AG10803 (cell line): ENCODE results near the gene NTRK2.

Experiments
- DNase-seq: peaks from one replicate; pipeline ENCODE4 v3.0.0; 2010; ENCODE audit warnings: low read depth
- H3K4me3 ChIP-seq: 2 replicates; pipeline ENCODE4 v1.5.1; 2011; ENCODE audit warnings: mild to moderate bottlenecking, low read length, control low read depth
- TF ChIP-seq, protein P1 (sequence below): conservative IDR thresholded peaks from 2 replicates; pipeline ENCODE4 v1.5.1; 2011; ENCODE audit warnings: mild to moderate bottlenecking, low read length, control low read depth, inconsistent platforms

The NTRK2 gene

DNA sequence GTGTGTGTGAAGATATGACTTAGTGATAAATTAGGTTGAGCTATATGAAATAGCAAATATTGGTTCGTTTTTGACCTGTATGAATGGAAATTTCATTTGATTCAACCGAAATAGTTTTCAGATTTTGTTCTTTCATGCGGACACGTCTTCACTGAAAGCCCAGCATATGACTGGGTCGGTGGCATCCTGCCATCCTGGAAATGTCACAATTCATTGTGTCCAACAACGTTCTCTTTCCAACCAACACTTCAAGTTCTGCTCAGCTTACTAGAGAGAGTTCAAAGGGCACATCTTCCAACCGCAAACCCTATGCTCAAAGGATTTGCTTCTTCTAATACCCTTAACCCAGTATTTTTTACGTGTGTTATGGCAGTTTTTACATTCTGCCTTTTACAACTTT is 252.5 kb downstream of the NTRK2 start:
- no peak overlapping the region for H3K4me3 ChIP-seq
- TF ChIP-seq, protein P1, sequence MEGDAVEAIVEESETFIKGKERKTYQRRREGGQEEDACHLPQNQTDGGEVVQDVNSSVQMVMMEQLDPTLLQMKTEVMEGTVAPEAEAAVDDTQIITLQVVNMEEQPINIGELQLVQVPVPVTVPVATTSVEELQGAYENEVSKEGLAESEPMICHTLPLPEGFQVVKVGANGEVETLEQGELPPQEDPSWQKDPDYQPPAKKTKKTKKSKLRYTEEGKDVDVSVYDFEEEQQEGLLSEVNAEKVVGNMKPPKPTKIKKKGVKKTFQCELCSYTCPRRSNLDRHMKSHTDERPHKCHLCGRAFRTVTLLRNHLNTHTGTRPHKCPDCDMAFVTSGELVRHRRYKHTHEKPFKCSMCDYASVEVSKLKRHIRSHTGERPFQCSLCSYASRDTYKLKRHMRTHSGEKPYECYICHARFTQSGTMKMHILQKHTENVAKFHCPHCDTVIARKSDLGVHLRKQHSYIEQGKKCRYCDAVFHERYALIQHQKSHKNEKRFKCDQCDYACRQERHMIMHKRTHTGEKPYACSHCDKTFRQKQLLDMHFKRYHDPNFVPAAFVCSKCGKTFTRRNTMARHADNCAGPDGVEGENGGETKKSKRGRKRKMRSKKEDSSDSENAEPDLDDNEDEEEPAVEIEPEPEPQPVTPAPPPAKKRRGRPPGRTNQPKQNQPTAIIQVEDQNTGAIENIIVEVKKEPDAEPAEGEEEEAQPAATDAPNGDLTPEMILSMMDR = no peak
- no peak for DNase-seq

DNA sequence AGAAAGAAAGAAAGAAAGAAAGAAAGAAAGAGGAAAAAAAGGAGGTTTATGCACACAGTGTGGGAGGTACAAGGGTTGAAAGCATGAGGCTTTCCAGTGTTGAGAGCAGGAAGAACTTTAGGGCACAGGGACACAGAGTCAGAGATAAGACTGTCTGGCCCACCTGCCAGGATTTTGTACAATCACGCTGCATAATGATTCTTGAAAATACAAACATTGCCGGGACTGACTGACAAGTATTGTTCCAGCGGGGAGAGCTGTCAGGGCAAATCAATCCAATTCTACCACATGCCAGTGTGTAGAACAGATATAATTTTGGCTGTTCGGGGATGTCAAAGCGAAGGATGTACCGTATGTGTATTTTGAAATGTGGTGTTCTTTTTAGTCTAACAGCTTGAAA is 254.7 kb downstream of the NTRK2 start:
- TF ChIP-seq, protein P1 = no peak
- no peak for DNase-seq
- H3K4me3 ChIP-seq = no peak overlapping the region

DNA sequence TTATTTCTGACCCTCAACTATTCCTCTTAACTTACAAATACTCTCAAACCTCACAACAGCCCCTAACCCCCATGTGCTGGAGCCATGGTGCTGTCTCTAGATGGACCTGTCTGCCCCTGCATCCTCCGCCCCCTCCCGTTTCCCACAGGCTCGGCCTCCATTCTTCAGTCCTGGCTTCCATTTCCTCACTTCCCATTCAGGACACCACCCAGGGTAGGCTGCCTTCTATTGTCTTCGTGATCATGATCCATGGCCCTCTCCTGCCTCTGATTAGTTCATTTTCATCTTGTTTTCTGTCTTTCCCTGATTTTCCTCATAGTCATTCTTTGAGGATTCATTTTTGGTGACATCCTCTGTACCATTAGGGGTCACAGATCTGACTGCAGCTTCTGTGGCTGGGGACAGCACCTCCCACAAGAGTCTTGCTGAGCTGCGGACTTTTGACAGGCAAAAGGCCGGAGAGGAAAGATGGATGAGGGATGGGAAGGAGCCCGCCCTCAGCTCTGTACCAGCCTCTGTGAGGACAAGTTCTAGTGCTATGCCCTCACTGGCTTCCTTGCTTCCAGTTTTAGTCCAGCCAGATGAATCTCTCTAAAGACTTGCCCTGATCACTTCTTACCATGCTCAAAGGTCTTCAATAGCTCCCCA is 255.8 kb downstream of the NTRK2 start:
- H3K4me3 ChIP-seq = no peak overlapping the region
- TF ChIP-seq, protein P1 = no peak
- no peak for DNase-seq

DNA sequence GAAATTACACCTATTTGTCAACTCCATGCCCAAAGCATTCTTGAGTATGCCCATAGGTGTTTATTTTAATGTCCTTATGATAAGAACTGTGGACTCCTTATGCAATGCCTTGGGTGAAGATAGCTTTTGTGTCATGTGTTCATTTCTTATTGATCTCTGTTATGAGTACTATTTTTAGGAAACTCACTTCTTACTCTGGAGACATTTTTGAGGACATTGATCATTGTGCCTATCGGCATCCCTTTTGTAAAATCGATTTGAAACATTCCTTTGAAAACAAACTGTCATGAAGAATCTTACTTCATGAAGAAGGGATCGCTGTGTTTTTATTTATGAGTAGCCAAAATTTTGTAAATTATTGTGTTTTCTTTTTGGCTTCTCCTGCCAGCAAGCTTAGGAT is 257.3 kb downstream of the NTRK2 start:
- TF ChIP-seq, protein P1 = no peak
- no peak overlapping the region for H3K4me3 ChIP-seq
- DNase-seq = no peak

DNA sequence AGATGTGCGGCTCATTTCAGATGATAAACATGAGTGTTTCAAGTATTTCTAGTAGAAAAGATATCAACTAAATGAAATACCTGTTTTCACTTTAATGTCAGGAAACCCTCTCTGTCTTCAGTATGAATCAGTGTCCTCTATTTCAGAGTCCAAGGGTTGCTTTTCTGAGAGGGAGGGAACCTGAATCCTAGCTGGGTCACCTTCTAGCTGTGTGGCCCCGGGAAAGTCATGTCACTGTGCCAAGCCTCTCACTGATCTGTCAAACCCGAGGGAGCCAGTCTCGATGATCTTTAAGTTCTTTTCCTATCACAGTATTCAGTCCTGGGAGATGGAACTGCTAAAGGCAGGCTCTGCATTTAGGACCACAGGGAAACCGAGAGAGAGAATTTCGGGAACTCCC is 258.9 kb downstream of the NTRK2 start:
- TF ChIP-seq, protein P1 = no peak
- DNase-seq = no peak
- H3K4me3 ChIP-seq = no peak overlapping the region

DNA sequence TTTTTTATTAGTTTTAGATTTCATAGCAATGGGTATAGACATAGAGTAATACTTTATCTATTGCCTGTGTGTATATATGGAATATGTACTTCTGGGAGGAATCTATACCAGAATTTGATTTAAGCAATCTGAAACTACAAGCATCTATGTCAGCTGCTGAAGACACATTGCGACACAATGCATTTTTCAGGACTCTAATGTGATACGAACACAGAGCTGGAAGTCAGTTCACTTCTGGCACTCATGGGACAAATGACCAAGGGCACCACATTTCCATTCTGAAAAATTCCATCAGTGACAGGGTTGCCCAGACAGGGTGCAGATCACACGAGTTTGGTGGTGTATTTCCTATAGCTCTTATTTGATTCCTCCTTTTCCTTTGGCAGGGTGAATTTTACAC is 259.5 kb downstream of the NTRK2 start:
- TF ChIP-seq, protein P1 = no peak
- H3K4me3 ChIP-seq = no peak overlapping the region
- no peak for DNase-seq

DNA sequence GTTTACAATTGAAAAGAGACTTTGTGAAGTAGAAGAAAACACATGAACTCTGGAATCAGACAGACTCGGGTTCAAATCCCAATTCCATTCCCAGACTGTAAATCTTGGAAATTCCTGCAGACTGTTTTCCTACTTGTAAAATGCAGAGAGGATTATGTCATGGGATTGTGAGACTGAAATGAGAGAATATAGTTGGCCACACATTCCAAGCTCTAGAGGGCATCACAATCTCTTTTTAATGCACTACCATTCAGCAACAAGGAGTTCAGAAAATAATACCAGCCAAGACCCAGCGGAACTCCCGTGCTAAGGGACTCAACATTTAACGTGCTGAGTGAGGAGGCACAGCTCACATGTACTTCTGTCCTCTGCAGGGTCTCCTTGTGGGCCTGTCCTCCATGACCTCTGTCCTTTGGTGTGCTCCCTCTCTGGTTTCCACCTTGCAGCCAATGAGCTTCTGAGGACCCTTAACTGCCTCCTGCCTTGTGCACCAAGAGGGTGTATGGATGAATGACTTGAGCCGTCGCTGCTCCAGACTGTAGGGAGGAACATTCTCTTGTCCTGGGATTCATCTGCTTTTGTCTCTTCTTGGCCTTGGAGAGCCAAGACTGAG is 263.5 kb downstream of the NTRK2 start:
- TF ChIP-seq, protein P1 = peak; percentile 30; the same call in 1 of the 2 replicates
- DNase-seq = no peak
- no peak overlapping the region for H3K4me3 ChIP-seq
